KMS-11 (cell line): Measurements from ENCODE around the gene TANGO6.
"Not testable (repeated sequence)": the region's sequence is repeated elsewhere in the genome, so short reads cannot be mapped to it uniquely, and the experiment has no call there.

Experiments
- H2AFZ ChIP-seq: fragments of 200-600 bp; sonication (generic); 2 replicates; pipeline ENCODE4 v1.6.1; 2016; ENCODE audit warnings: antibody characterized with exemption, mixed run types, low read depth
- H3K27ac ChIP-seq: fragments of 200-600 bp; sonication (generic); 2 replicates; pipeline ENCODE4 v1.6.1; 2016; ENCODE audit warnings: mild to moderate bottlenecking, mixed run types
- H3K27me3 ChIP-seq: fragments of 200-600 bp; sonication (generic); 2 replicates; pipeline ENCODE4 v1.6.1; 2017; ENCODE audit warnings: mild to moderate bottlenecking, low read depth, mixed run types, moderate library complexity; ENCODE audit not compliant: insufficient read depth
- H3K36me3 ChIP-seq: fragments of 200-600 bp; sonication (generic); 2 replicates; pipeline ENCODE4 v1.6.1; 2017; ENCODE audit warnings: mild to moderate bottlenecking, mixed run types; ENCODE audit not compliant: insufficient read depth
- H3K4me1 ChIP-seq: fragments of 200-600 bp; sonication (generic); 2 replicates; pipeline ENCODE4 v1.6.1; 2016; ENCODE audit warnings: mild to moderate bottlenecking, low read depth, mixed run types; ENCODE audit not compliant: poor library complexity, severe bottlenecking
- H3K4me2 ChIP-seq: fragments of 200-600 bp; sonication (generic); 2 replicates; pipeline ENCODE4 v1.7.0; 2016; ENCODE audit warnings: mild to moderate bottlenecking, mixed run types
- H3K4me3 ChIP-seq: fragments of 200-600 bp; sonication (generic); IDR thresholded peaks from 2 replicates; pipeline ENCODE4 v1.6.1; 2017; ENCODE audit warnings: low read depth, low read length, mixed read lengths; ENCODE audit not compliant: insufficient read depth
- H3K79me2 ChIP-seq: fragments of 200-600 bp; sonication (generic); 2 replicates; pipeline ENCODE4 v1.6.1; 2016; ENCODE audit warnings: low read depth, mixed run types; ENCODE audit not compliant: insufficient read depth
- H3K9ac ChIP-seq: fragments of 200-600 bp; sonication (generic); 2 replicates; pipeline ENCODE4 v1.6.1; 2016; ENCODE audit warnings: mild to moderate bottlenecking, mixed run types
- H4K20me1 ChIP-seq: fragments of 200-600 bp; sonication (generic); 2 replicates; pipeline ENCODE4 v1.6.1; 2016; ENCODE audit warnings: mild to moderate bottlenecking, mixed run types; ENCODE audit not compliant: insufficient read depth
- TF ChIP-seq, protein P1 (sequence below): fragments of 200-600 bp; sonication (generic); conservative IDR thresholded peaks from 2 replicates; pipeline ENCODE4 v1.6.1; 2017; ENCODE audit warnings: low read depth, mild to moderate bottlenecking, antibody characterized with exemption, low read length, moderate library complexity, mixed read lengths

TANGO6 gene

DNA sequence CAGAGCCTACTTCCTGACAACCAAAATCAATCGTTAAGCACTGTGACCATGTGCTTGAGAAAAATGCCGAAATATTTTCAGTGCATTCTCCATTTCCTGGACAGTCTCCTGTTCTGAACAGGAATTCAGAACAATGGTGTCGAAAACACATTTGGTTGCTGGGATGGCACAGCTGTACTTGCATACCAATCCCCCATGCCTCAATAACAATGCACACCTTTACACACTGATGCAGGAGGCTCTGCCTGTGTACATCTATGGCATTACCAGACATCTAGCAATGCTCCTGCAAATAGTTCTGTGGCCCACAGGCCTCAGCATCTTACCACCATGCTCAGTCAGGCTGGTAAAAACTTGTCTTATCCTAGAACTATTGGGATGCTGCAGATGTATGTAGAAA, 282.9 kb downstream of the TANGO6 start:
- peaks cover 25% of the 10 kb centered on the region for H3K79me2 ChIP-seq
- H3K4me2 ChIP-seq = no peak overlapping the region
- no peak overlapping the region for H3K27ac ChIP-seq
- H2AFZ ChIP-seq = no peak overlapping the region
- H3K36me3 ChIP-seq = no peaks in the 10 kb centered on the region
- TF ChIP-seq, protein P1, sequence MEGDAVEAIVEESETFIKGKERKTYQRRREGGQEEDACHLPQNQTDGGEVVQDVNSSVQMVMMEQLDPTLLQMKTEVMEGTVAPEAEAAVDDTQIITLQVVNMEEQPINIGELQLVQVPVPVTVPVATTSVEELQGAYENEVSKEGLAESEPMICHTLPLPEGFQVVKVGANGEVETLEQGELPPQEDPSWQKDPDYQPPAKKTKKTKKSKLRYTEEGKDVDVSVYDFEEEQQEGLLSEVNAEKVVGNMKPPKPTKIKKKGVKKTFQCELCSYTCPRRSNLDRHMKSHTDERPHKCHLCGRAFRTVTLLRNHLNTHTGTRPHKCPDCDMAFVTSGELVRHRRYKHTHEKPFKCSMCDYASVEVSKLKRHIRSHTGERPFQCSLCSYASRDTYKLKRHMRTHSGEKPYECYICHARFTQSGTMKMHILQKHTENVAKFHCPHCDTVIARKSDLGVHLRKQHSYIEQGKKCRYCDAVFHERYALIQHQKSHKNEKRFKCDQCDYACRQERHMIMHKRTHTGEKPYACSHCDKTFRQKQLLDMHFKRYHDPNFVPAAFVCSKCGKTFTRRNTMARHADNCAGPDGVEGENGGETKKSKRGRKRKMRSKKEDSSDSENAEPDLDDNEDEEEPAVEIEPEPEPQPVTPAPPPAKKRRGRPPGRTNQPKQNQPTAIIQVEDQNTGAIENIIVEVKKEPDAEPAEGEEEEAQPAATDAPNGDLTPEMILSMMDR = no peak
- no peak overlapping the region for H3K9ac ChIP-seq
- no peaks in the 10 kb centered on the region for H3K27me3 ChIP-seq
- no peak overlapping the region for H3K4me3 ChIP-seq
- peaks cover 5% of the 10 kb centered on the region for H3K4me1 ChIP-seq
- H4K20me1 ChIP-seq = no peaks in the 10 kb centered on the region

DNA sequence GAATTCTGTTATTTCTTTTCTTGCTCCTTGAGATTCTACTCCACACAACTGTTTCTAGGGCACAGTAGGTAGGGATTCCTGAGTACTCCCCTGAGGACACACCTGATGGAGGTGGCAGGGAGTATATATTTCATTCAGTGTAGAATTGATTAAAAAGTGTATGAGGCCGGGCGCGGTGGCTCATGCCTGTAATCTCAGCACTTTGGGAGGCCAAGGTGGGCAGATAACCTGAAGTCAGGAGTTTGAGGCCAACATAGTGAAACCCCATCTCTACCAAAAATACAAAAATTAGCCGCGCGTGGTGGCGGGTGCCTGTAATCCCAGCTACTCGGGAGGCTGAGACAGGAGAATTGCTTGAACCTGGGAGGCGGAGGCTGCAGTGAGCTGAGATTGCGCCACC, 283.5 kb downstream of the TANGO6 start:
- not testable (repeated sequence) for H4K20me1 ChIP-seq, H2AFZ ChIP-seq, H3K4me2 ChIP-seq, H3K9ac ChIP-seq, H3K4me3 ChIP-seq, H3K4me1 ChIP-seq, H3K27me3 ChIP-seq, H3K27ac ChIP-seq, H3K36me3 ChIP-seq
- peaks cover 30% of the 10 kb centered on the region for H3K79me2 ChIP-seq

DNA sequence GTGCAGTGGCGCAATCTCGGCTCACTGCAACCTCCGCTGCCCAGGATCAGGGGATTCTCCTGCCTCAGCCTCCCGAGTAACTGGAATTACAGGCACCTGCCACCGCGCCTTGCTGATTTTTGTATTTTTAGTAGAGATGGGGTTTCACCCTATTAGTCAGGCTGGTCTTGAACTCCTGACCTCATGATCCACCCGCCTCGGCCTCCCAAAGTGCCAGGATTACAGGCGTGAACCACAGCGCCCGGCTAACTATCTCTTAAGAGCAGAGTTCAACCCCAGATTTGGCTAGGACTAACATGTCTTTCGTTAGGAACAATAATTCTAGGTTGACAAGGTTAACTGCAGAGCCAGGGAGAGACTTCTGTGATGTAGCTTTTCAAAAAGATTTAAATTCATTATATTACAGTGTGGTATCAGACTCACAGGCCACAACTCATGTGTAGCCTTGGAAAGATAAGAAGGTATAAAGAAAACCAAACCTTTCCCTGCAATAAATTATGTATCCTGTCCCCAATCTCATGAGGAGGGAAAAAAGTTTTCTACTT, 284.7 kb downstream of the TANGO6 start:
- Histone ChIP-seq H2AFZ (no peak overlapping the region), H3K4me3 (no peak overlapping the region), H3K27ac (no peak overlapping the region), H4K20me1 (no peaks in the 10 kb centered on the region), H3K4me1 (peaks cover 5% of the 10 kb centered on the region), H3K79me2 (peaks cover 37% of the 10 kb centered on the region), H3K27me3 (no peaks in the 10 kb centered on the region), H3K4me2 (no peak overlapping the region), H3K9ac (no peak overlapping the region), H3K36me3 (no peaks in the 10 kb centered on the region)
- TF ChIP-seq, protein P1 = no peak

DNA sequence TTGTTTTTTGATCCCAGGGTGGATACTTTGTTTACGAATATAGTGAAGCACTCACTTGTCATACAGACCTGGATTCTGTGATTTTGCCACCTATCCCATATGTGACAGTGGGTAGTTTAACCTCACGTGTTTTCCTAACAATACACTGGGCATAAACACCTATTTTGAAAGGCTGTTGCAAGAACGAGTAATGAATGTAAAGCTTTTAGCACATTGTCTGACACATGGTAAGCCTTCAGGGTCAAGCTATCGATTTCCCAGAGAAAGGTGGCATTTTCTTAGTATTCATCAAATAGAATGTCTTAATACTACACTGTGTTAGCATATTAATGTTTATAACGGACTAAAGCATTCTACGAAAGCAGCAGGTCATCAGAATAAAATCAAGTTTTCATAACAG, 287.1 kb downstream of the TANGO6 start:
- Histone ChIP-seq H3K4me1 (peaks cover 24% of the 10 kb centered on the region), H3K27me3 (no peaks in the 10 kb centered on the region), H3K27ac (no peak overlapping the region), H3K9ac (no peak overlapping the region), H2AFZ (no peak overlapping the region), H3K4me2 (no peak overlapping the region), H4K20me1 (no peaks in the 10 kb centered on the region), H3K36me3 (no peaks in the 10 kb centered on the region), H3K79me2 (peaks cover 61% of the 10 kb centered on the region), H3K4me3 (no peak overlapping the region)
- TF ChIP-seq, protein P1 = no peak

DNA sequence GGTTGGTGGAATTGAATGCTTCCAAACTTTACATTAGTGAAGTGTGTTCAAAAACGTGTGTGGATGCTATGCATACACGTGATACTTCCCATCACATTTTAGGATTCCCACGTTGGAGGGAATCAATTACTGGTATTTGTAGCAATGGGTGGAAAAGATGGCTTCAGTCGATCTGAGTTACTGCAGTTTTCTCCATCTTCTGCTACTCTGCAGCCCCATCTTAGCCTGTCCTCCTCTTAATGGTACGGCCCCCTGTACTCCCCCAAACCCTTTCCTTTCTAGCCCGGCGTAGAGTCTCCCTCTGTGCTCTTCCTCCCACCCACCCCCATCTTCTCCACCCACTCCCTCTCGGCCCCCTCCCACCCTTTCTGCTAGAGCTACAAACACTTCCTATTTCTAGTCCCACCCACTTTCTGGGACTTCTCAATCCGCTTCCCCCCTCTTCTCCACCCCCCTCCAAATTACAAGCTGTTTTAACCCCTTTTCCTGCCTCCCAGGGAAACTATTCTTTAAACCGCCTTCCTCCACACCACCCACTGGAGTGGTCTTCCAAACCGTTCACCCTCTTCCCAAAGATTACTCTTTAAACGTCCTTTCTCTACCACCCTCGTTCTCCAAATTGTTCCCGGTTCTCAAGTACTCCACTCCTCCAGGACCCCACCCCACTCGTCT, 288.0 kb downstream of the TANGO6 start:
- H2AFZ ChIP-seq = no peak overlapping the region
- H4K20me1 ChIP-seq = no peaks in the 10 kb centered on the region
- peaks cover 24% of the 10 kb centered on the region for H3K4me1 ChIP-seq
- peak overlapping the region; percentile 84 for H3K4me2 ChIP-seq
- no peaks in the 10 kb centered on the region for H3K36me3 ChIP-seq
- H3K79me2 ChIP-seq = peaks cover 69% of the 10 kb centered on the region
- peak overlapping the region; percentile 78; the same call in 1 of the 2 replicates for H3K9ac ChIP-seq
- H3K27me3 ChIP-seq = no peaks in the 10 kb centered on the region
- H3K27ac ChIP-seq = peak overlapping the region; percentile 25
- no peak overlapping the region for H3K4me3 ChIP-seq
- TF ChIP-seq, protein P1 = no peak
